Osteoblast (primary cell): ENCODE measurements around the gene MTFMT. TPM values are rescaled to one million over a fixed set of nuclear protein-coding genes. Genes with fewer than 3 reads are reported as not detected.
A peak's percentile ranks its signal among the peaks of the same experiment; 100 is the strongest.

Experiments
- DNase-seq: peaks from one replicate; pipeline ENCODE4 v3.0.0; 2011; ENCODE audit warnings: low spot score, mixed read lengths; ENCODE audit not compliant: insufficient read length; ENCODE audit errors: missing footprints
- H2AFZ ChIP-seq: 2 replicates; pipeline ENCODE4 v1.6.0; 2011; ENCODE audit warnings: mild to moderate bottlenecking, low read length
- H3K27ac ChIP-seq: 2 replicates; pipeline ENCODE4 v1.5.1; 2011; ENCODE audit warnings: mild to moderate bottlenecking, low read depth, low read length, moderate library complexity
- H3K27me3 ChIP-seq: 2 replicates; pipeline ENCODE4 v1.6.0; 2012; ENCODE audit warnings: mild to moderate bottlenecking, control low read depth, inconsistent platforms, low read length, moderate library complexity; ENCODE audit not compliant: insufficient read depth
- H3K36me3 ChIP-seq: 2 replicates; pipeline ENCODE4 v1.5.1; 2011; ENCODE audit warnings: mild to moderate bottlenecking, low read length, control low read depth, moderate library complexity; ENCODE audit not compliant: insufficient read depth
- H3K4me1 ChIP-seq: 2 replicates; pipeline ENCODE4 v1.5.1; 2011; ENCODE audit warnings: mild to moderate bottlenecking, low read length, control low read depth, moderate library complexity; ENCODE audit not compliant: insufficient read depth
- H3K4me2 ChIP-seq: 2 replicates; pipeline ENCODE4 v1.6.0; 2011; ENCODE audit warnings: mild to moderate bottlenecking, low read length; ENCODE audit not compliant: insufficient read depth
- H3K4me3 ChIP-seq: fragments of 200-600 bp; sonication (generic); 3 replicates; pipeline ENCODE4 v1.5.1; 2012; ENCODE audit warnings: mild to moderate bottlenecking, low read length, inconsistent platforms; ENCODE audit not compliant: insufficient read depth
- H3K79me2 ChIP-seq: 2 replicates; pipeline ENCODE4 v1.6.0; 2012; ENCODE audit warnings: mild to moderate bottlenecking, low read length, control low read depth, inconsistent platforms; ENCODE audit not compliant: insufficient read depth
- H3K9me3 ChIP-seq: 2 replicates; pipeline ENCODE4 v1.5.1; 2011; ENCODE audit warnings: low read depth, low read length, control low read depth
- H4K20me1 ChIP-seq: 2 replicates; pipeline ENCODE4 v1.6.0; 2012; ENCODE audit warnings: mild to moderate bottlenecking, low read length, control low read depth; ENCODE audit not compliant: insufficient read depth
- total RNA-seq: library from RNA; depleted of rRNA; stranded (reverse); fragments of >200 nt; gene quantifications from 2 replicates; pipeline ENCODE4 v1.2.3, GENCODE V29; 2012
- TF ChIP-seq, protein P1 (sequence below): IDR thresholded peaks from 2 replicates; pipeline ENCODE4 v1.5.1; 2011; ENCODE audit warnings: mild to moderate bottlenecking, low read depth, low read length, moderate library complexity; ENCODE audit errors: extremely low read depth

Gene MTFMT
- total RNA-seq, 1 donor: 31.8 TPM

DNA sequence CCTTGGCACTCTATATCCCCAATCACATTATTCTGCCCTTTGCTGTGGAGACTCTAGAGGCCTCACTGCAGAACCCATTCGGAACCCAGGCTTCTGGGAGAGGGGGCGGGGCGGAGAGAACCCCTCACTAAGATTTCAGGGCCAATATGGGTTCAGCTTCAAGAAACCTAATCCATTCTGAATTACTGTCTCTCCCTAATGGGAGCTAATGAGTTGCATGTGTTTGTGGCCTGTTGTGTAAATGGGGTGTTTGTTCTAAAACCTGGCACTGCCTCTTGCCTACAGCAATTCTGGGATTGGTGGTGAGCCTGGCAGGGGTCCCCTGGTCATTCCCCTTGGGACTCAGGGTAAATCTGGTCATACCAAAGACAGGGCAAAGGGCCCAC, 39.0 kb upstream of the MTFMT start:
- Histone ChIP-seq H3K27ac (no peak overlapping the region), H3K27me3 (peaks cover 42% of the 10 kb centered on the region), H3K79me2 (no peaks in the 10 kb centered on the region), H4K20me1 (no peaks in the 10 kb centered on the region), H3K9me3 (no peaks in the 10 kb centered on the region), H3K36me3 (no peaks in the 10 kb centered on the region), H3K4me1 (peaks cover 25% of the 10 kb centered on the region), H3K4me3 (no peak overlapping the region), H3K4me2 (no peak overlapping the region), H2AFZ (no peak overlapping the region)
- TF ChIP-seq, protein P1, sequence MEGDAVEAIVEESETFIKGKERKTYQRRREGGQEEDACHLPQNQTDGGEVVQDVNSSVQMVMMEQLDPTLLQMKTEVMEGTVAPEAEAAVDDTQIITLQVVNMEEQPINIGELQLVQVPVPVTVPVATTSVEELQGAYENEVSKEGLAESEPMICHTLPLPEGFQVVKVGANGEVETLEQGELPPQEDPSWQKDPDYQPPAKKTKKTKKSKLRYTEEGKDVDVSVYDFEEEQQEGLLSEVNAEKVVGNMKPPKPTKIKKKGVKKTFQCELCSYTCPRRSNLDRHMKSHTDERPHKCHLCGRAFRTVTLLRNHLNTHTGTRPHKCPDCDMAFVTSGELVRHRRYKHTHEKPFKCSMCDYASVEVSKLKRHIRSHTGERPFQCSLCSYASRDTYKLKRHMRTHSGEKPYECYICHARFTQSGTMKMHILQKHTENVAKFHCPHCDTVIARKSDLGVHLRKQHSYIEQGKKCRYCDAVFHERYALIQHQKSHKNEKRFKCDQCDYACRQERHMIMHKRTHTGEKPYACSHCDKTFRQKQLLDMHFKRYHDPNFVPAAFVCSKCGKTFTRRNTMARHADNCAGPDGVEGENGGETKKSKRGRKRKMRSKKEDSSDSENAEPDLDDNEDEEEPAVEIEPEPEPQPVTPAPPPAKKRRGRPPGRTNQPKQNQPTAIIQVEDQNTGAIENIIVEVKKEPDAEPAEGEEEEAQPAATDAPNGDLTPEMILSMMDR: no peak
- peak; percentile 64 for DNase-seq

DNA sequence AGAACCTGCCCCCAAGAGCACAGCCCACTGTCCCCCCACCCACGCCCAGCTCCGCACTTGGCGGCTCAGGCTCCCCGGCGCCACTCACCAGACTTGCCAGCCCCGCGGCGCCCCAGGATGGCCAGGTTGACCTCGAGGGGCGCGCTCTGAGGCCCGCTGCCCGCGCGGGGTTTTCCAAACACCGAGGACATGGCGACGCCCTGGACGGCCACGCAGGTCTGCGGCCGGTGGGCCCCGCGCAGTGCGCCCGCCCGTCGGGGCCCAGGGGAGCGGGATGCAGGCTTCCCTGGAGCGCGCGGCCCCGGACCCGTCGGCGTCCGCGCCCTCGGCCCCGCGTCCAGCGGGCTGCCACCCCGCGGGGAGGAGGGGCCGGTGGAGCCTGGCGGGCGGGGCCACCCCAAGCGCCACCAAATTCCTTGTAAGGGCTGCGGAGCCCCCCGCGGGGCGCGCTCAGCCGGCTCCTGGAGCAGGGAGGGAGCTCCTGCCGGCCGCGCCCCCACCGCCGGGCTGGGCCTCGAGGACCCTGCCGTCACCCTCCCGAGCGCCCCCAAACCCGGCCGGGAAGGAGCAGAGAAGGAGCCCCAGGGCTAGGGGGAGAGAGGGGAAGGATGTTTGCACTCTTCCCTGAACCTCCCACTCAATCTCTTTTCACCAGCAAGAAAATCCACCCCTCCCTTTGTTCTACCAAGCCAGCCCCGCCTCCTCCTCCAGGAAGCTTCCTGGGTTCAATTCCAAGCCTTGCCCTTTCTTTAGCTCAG, 38.4 kb upstream of the MTFMT start, which contains the start of gene RASL12:
RASL12 (minus strand) TSS at position 347 of the 758 bp plus-strand sequence; CDS start at position 191, 156 bp downstream.
- Histone ChIP-seq H3K4me2 (no peak within 1 kb of the TSS), H3K4me3 (peak within 1 kb of the TSS; percentile 22), H3K4me1 (peaks cover 25% of the 10 kb centered on the region), H3K27ac (no peak within 1 kb of the TSS), H2AFZ (no peak within 1 kb of the TSS), H3K79me2 (no peaks in the 10 kb centered on the region), H3K36me3 (no peaks in the 10 kb centered on the region), H4K20me1 (no peaks in the 10 kb centered on the region), H3K9me3 (no peaks in the 10 kb centered on the region), H3K27me3 (peaks cover 42% of the 10 kb centered on the region)
- TF ChIP-seq, protein P1: no peak
- no peak for DNase-seq

DNA sequence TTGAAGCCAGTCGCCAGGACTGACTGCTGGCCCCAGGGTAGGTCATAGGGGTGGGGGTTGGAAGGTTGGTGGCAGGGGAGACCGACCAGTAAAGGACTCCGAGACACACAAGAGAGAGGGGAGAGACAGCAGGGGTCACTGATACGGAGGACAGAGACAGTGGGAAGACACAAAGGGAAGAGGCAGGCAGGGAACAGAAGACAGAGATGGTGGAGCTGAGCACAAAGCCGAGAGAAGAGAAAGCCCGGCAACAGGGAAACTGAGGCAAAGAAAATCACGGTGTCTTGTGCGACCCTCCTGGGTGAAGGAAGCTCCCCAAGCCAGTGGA, 37.8 kb upstream of the MTFMT start:
- no peak for DNase-seq
- H3K79me2 ChIP-seq: no peaks in the 10 kb centered on the region
- H3K4me3 ChIP-seq: no peak overlapping the region
- H3K9me3 ChIP-seq: no peaks in the 10 kb centered on the region
- TF ChIP-seq, protein P1: no peak
- no peaks in the 10 kb centered on the region for H4K20me1 ChIP-seq
- H3K4me1 ChIP-seq: peaks cover 22% of the 10 kb centered on the region
- H3K27ac ChIP-seq: no peak overlapping the region
- no peaks in the 10 kb centered on the region for H3K36me3 ChIP-seq
- no peak overlapping the region for H3K4me2 ChIP-seq
- H2AFZ ChIP-seq: no peak overlapping the region
- peaks cover 46% of the 10 kb centered on the region for H3K27me3 ChIP-seq

DNA sequence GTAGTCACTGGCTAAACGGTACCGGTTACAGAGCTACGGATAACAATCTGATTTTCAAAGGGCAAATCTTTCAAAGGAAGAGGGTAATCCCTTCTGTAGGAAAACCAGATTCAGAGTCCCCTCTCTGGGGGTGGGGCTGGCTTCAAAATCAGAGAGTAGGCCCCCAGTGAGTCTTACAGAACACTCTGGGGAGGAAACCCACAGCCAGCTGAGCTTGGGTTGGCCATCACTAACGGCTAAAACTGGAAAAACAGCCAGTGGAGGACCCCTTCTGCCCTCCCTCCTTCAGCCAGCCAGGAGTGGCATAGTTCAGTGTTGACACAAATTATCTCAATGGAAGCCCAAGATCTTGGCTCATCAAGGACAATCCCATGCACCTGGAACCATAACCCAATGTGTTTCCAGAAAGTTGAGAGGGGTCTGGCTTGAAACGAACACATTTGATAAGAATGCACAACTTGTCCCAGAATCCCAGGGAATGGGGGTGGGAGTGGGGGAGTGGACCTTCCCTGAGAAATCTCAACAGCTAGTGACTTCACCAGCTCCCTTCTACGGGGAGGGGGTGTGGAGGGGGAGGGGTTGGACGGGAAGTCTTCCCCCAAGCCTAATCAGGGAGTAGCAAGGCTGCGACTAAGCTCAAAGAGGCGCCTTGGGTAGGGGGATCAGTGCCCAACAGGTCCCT, 37.3 kb upstream of the MTFMT start:
- DNase-seq: peak; percentile 29
- no peak overlapping the region for H3K4me2 ChIP-seq
- peaks cover 18% of the 10 kb centered on the region for H3K4me1 ChIP-seq
- no peaks in the 10 kb centered on the region for H4K20me1 ChIP-seq
- no peak overlapping the region for H3K27ac ChIP-seq
- H3K9me3 ChIP-seq: no peaks in the 10 kb centered on the region
- no peaks in the 10 kb centered on the region for H3K79me2 ChIP-seq
- peaks cover 51% of the 10 kb centered on the region for H3K27me3 ChIP-seq
- H2AFZ ChIP-seq: no peak overlapping the region
- no peak overlapping the region for H3K4me3 ChIP-seq
- no peaks in the 10 kb centered on the region for H3K36me3 ChIP-seq
- TF ChIP-seq, protein P1: no peak
